GM18502 (cell line): Measurements from ENCODE around the gene SYNPO2.
"Not testable (repeated sequence)": the region's sequence is repeated elsewhere in the genome, so short reads cannot be mapped to it uniquely, and the experiment has no call there.

Source experiments
- ATAC-seq: cut with Tn5 transposase; IDR thresholded peaks from one replicate; pipeline ENCODE4 v1.9.1; 2021; ENCODE audit warnings: mild to moderate bottlenecking; ENCODE audit not compliant: unreplicated experiment, poor library complexity

The SYNPO2 gene

DNA sequence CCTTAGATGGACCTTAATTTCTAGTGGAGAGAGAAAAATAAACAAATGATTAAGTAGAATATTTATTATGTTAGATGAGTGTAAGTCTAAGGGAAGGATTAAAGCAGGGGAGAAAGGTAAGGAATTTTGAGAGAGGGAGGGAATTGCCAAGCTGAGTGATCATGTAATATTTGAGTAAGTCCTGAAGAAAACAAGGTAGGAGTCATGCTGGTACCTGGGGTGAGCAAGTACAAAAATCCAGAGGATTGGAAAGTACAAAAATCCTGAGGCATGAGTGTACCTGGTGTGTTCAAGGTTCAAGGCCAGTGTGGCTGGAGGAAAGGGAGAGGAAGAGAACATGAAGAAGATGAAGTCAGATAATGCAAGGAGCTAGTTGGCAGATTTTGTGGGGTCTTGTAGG, 159.8 kb downstream of the SYNPO2 start:
- no peak for ATAC-seq

DNA sequence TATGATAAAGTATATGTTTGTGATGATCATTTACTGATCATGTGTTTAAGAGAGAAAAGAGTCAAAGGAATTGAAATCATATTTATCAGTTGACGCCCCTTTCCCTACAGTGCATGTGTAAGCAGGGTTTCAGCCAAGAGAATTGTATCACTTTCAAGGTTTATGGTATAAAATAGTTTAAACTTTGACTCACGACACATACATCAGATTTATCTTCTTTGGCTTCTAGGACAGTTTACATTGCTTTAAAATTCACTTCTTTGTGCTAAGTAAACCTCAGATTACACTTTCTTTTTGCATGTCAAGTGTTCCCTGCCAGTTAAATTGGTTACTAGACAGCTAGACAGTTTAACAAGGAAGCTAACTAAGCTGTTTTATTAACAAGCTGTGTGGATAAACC, 160.7 kb downstream of the SYNPO2 start:
- ATAC-seq: no peak

DNA sequence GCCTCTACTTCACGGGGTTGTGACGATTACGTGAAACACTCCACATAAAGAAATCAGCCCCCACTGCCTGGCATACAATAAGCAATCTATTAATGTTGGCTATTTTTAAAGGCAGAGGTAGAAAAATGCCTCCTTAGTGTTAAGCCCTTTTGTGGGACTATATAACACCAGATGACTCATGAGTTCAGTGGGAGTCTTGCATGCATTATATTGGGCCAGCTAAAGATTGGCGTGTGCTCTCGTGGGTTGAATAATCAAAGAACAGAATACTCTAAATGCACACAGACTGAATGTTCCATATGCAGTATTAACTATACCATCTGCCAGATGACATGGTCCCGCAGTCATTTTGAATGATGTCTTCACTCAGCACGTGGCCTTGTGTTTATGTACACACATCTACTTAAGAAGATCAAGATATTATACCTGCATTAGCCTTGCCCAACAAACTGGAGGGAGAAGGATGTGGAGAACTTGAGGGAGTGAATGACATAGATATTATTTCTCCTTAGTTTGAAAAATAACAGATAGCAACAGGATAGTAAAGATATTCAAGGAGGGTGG, 162.0 kb downstream of the SYNPO2 start:
- no peak for ATAC-seq

DNA sequence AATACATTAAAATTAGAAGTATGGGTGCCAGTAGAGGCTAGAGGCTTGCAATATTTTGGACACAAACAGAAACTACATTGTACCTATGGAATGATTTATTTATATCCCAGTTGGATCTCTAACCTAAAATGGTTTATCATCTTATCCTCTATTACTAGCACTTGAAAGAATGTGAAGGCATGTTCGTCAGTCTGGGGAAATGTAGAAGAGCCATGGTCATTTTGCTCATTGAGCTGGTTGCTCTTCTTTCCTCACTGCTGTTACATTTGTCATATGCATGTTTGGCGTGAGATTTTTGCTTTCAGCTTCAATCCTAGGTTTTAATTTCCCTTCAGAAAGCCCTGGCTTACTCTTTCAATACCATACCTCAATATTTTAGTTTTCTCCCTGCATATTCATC, 164.6 kb downstream of the SYNPO2 start:
- no peak for ATAC-seq

- no peak for ATAC-seq
These were observed 165.3 kb downstream of the SYNPO2 start for GRCh38 chr4:119053997-119054396.

- ATAC-seq: no peak
These were observed 168.8 kb downstream of the SYNPO2 start for GRCh38 chr4:119057417-119057816.

DNA sequence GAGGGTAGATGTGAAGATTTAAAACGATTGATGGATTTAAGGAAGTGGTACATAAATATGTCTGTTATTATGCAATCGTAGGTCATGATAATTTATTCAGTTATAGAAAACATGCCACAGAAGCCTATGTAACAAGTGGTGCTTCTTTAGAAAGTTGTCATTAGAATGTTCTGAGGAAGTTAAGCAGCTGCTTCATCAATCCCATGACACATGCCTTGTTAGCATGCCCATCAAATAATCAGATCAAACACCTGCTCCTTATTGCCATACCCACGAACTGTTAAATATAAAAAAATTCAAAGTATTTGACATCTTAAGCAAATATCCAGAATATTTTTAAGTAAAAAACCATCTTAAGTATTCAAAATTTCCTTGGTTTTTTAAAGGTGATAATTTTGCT, 170.6 kb downstream of the SYNPO2 start:
- no peak for ATAC-seq

GRCh38 chr4:119067125-119067524, 178.5 kb downstream of the SYNPO2 start:
- ATAC-seq: not testable (repeated sequence)

GRCh38 chr4:119067670-119068360, 179.2 kb downstream of the SYNPO2 start:
- not testable (repeated sequence) for ATAC-seq

DNA sequence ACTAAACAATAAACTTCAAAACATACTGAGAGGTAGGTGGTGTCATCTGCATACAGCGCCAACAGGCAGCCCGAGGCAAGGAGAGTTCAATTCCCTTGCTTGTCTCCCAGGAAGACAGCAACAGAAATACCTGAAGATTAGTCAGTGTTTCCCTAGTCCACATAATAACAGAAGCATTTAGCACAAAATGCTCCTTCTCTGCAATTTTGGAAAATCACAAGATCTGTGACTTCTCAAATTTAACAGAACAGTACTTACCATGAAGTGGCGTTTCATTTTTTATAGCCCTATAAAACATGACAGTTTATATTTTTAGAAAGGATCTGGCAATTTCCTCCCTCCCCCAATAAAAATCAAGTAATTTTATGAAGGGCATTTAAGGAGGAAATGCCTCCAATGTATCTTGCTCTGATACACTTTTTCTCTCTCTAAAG, 179.9 kb downstream of the SYNPO2 start:
- no peak for ATAC-seq

DNA sequence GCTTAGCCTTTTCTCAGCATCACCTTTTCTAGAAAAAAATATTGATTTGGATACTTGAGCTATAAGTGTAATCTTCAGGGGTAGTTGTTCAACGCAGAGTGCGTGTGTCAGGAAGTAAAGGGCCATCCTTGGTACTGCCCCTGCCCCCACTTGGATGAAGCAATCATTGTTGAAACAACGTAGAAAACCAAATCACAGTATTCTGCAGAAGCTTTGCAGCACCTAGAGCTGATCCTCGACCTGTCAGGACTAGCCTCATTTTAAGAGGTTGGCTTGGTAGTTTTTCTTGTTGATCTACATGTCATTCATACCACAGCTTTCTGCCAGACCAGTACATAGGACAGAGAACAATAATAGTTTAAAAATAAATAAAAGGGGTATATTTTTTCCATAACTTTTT, 181.6 kb downstream of the SYNPO2 start:
- ATAC-seq: no peak

GRCh38 chr4:119080721-119081541, 192.3 kb downstream of the SYNPO2 start:
- no peak for ATAC-seq

DNA sequence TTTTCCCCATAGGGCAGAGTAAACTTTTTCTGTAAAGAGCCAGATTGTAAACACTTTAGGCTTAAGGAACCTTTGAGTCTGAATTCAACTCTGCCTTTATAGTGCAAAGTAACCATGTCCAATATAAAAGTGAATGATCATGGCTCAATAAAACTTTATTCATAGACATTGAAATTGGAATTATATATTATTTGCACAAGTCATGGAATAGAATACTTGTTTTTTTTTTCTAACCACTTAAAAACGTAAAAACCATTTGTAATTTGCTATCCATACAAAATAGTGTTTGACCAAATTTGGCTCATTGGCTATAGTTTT, 192.8 kb downstream of the SYNPO2 start:
- no peak for ATAC-seq

DNA sequence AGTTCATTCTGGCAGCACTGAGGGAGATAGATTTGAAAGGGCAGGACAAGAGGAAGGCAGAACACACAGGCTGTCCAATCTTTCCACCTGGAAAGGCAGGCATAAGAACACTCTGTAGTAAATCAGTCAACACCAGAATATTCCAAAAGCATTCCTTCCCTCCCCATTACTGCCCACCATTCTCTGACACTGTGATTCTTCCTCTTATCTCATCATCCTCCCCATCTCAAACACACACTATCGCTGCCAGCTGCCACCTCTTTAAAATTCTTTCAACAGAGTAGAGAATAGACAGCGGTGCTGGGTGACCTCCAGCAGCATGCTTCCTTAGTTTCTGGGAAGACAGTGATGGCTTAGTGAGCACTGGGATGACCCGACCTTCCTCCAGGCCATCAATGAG, 193.3 kb downstream of the SYNPO2 start:
- no peak for ATAC-seq

GRCh38 chr4:119082661-119083060, 194.0 kb downstream of the SYNPO2 start:
- no peak for ATAC-seq

- ATAC-seq: no peak
These were observed 195.9 kb downstream of the SYNPO2 start for GRCh38 chr4:119084513-119084912.

DNA sequence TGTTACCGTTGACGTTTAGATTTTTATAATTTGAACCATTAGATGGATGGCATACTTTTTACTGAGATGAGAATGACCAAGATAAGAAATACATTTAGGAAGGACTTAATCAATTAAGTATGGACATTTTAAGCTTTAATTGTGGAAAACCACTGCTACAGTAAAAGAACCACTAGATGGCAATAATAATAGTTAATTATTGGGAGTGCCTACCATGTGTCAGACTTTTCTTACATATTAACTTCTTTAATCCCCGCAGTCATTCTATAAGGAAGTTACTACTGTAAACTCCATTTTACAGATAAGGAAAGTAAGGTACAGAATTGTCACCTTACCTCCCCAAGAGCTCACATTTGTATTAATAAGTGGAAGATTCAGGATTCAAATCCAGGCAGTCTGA, 198.5 kb downstream of the SYNPO2 start:
- no peak for ATAC-seq

DNA sequence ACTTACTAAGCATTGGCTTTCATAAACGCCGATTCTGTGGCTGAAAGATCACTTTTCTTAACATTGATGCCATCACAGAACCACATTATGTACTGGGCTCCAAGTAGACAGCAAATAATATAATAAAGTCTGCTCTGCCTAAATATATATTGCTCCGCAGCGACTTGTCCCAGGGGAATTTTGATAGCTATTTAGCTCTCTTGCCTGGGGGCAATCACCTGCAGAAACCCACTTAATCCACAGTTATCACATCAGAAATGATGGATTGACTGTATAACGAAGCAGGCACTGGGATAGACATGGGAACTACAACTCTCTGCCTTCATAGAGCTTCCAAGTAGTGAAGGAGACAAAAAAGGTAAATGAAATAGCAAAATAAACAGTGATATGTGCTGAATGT, 199.0 kb downstream of the SYNPO2 start:
- ATAC-seq: no peak

GRCh38 chr4:119093042-119093827, 204.6 kb downstream of the SYNPO2 start:
- ATAC-seq: no peak

DNA sequence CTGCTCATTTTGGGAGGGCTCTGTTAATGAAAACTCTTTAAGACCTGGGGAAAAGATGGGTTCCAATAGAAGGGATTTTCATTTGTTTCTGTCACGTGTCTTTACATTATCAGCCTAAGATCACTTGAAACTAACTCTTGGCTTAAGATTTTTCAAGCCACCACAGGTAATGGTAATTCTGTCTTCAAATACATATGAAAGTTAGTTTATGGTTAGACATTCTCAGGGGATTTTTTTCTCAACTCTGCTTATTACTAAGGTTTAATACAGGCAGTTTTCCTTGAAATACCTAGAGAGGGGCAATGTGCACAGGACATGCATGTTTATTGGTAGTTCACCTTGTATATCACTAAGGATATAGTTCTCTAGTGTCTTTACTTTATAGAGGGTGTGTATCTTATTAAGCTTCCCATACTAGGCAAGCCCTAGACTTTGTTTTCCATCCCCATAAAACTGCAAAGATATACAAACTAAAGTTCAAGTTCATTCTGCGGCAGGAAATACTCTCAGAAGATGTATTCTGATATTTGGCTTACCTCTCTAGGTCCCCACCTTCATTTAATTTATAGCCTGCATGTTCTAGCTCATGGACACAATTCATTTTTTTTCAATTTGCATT, 208.7 kb downstream of the SYNPO2 start:
- ATAC-seq: peak; percentile 51
